NK-92 (cell line): ENCODE results near the gene DIPK1B.

ENCODE experiments used
- DNase-seq: peaks from one replicate; lab custom pipeline; 2025; ENCODE audit not compliant: unreplicated experiment; lab: John Stamatoyannopoulos, UW

The DIPK1B gene

DNA sequence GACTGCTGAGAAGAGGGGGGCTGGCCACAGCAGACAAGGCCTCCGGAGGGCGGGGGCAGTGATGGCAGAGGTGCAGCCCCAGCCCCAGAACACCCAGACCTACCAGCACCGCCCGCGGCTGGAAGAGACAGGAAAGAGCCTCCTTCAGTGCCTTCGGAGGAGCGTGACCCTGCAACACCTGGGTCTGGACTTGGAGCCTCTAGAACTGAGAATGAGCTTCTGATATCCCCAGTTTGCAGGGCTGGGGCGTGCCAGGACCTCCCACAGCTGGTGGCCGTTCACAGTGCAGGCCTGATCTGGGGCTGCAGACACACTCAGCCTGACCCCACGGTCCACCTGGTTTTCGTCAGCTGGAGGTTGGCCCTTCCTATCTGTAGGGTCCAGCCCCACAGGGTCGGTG lies 21.2 kb downstream of the DIPK1B start:
- no peak for DNase-seq

DNA sequence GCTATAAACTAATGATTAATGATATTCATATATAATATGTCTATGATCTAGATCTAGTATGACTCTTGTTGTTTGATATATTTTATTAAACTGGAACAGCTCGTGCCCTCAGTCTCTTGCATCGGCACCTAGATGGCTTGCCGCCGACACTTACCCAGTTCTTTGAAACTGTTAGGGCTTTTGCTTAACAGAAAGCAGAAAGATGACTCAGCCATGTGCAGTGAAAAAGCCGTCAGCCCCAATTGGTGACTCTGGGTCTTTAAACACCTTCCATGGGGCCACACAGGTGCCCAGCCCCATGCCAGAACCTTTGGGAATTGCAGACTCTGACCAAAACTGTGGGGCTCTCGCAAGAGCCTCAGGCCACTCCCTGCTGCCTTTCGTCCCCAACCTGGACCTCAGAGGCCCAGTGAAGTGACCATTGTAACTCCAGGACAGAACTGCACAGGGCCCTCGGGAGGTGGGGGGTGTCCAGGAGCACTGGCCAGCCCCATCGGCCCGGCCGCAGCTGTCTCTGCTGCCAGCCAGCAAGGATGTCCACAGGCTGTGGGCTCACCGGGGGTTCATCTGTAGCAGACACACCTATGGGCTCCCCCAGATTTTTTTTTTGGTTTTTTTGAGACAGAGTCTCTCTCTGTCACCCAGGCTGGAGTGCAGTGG lies 22.6 kb downstream of the DIPK1B start:
- DNase-seq: no peak

DNA sequence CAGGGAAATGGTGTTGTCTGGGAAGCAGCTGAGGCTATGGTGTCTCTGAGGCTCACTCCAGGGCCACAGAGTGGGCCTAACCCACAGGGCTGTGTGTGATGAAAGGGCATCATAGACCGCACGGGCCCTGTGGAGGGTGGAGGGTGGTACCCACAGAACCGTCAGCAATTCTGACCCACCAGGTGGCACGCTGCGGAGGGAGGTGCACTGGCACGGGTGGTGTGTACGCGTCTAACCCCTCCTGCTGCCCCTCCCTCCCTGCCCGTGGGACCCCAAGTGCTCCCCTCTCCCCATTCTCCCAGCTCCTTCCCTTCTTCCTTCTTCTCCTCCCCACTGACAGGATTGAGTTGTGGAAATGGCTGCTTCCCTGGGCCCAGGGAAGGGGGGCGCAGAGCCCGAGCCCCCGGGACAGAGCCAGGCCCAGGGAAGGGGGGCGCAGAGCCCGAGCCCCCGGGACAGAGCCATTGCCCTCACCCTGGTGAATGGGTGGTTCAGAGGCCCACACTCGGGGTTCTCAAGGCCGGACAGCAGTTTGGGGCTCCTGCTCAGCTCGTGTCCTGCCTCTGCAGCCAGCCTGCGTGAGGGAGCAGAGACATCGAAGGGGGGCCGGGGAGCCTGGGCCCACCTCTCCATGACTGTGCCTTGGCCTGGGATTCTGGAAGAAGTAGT lies 23.6 kb downstream of the DIPK1B start:
- no peak for DNase-seq

DNA sequence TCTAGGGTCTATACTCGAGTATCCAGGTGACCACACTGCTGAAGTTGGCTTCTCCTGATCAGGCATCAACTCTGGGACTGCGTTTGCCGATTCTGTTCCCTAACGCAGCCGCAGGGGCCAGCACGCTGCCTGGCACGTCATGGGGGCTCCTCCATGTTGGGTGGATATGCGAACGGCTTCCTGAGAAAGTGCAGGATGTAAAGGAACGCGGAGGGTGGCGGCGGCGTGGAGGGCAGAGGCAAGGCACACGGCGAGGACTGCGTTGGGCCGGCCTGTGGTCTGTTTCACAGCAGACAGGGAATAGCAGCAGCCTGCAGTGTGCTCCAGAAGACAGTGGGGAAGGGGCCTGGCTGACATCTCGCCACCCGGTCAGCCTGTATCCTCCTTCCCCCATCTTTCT lies 26.6 kb downstream of the DIPK1B start:
- DNase-seq: no peak

DNA sequence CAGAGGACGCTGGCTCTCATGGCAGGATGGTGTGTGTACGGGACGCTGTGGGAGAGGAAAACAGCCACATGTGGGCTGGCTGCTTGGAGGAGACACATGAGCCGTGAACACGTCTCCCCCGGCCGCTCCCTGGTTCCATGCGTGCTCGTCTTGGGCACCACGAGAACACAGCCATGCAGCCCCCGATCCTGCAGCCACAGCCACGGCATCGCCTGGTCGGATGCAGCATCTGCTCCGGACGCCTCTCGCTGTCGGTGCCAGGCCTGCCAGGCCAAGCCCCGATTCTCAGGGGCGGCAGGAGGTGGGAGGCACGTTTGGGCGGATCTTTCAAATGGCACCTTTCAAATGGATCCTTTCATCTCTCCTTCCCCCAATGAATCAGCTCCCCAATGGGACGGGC lies 27.1 kb downstream of the DIPK1B start:
- no peak for DNase-seq

DNA sequence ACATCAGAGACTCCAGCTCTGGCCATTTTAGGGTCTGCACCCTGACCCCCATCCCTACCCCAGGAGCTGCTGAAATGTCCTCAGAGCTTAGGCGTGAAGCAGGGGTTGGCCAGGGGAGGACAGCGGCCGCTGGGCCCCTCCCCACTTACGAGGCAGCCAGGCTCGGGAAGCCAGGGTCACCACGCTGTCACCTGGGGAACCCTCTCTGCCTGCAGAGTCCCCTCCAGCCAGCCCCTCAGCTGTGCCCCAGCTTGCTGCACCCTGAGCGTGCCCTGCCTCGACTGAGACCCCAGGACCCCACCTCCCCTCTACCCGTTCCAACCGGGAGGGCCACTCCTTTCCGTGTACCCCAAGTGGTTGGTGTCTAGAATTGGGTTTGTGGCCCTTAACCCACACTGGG lies 27.7 kb downstream of the DIPK1B start:
- no peak for DNase-seq

DNA sequence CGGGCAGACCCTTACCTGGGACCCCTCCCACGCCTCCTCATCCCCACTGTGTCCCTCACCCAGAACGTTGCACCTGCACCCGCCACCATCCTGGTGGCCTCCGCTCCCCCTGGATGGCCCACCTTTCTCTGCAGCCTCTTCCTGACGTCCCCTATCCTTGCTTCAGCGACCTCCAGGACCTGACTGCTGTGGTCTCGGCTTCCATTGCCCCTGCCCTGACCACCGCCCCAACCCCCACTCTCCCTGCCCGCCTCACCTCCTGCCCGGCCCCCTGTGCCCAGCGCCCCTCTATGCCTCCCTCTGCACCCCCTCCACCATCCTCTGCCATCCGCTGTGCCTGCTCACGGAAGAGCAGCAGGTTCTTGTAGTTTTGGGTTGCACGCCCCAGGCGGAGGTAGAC lies 28.1 kb downstream of the DIPK1B start:
- DNase-seq: no peak

DNA sequence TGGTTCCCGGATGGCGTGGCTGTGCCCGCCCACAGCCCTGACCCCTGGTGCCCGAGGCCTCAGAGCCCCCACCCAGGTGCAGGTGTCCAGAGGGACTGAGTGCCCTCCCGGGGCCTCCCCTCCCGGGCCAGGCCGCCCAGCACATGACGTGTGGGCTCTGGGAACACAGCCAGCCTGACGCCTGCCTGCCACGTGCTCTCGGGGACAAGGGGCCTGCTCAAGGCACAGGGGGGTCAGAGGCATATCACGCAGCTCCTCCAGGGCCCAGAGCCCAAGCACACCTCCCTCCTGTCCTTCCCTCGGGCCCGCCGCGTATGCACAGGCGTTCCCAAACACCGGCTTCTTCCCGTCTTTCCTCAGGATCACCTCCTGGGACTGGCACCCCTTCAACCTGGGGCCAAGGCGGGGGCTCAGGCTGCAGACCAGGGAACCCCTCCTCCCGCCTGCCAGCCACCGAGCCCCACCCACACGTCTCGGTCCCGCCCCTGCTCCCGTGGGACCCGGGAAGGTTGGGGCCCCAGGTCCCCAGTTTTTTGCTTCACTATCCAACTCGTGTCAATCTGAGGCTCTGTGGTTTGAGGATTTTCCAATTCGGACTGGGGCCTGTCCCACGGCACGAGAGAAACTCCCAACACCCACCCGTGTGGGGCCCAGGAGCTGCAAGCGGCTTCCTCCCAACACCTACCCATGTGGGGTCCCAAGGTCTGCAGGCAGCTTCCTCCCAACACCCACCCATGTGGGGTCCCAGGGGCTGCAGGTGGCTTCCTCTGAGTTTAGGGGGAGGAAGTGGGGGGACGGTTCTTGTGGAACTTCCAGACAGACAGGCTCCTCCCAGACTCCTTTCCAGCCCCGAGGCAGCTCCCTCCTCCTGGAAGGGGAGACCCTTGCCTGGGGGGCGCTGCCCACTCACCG lies 28.9 kb downstream of the DIPK1B start:
- DNase-seq: no peak

DNA sequence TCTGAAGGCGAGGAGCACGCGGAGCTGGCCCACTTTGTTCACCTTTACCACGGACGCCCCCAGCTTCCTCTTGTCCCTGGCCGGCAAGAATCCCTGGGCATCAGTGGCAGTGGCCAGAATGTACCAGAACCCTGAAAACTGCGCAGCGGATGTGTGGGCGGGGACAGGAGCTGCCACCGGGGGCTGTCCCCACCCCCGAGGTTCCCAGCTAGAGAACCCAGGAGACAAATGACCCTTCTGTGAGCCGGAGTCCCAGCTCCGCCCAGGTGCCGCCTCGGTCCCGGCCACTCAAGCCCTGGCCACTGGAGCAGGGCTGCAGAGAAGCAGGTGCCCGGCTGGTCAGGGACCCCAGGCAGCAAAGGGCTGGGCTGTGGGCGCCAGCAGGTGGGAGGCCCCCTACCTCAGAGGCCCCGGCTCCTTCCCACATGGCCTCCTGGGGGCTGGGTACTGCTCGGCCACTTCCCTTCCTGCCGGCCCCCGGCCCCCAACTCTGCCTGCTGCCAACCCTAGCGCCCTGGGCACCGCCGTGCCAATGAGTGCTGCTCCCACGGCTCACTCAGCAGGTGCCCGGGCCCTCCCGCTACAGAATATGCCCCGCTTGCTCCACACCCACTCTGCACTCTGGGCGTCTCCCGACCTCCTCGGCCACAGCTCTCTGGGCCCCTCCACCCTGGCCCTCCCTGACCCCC lies 29.7 kb downstream of the DIPK1B start:
- DNase-seq: no peak

DNA sequence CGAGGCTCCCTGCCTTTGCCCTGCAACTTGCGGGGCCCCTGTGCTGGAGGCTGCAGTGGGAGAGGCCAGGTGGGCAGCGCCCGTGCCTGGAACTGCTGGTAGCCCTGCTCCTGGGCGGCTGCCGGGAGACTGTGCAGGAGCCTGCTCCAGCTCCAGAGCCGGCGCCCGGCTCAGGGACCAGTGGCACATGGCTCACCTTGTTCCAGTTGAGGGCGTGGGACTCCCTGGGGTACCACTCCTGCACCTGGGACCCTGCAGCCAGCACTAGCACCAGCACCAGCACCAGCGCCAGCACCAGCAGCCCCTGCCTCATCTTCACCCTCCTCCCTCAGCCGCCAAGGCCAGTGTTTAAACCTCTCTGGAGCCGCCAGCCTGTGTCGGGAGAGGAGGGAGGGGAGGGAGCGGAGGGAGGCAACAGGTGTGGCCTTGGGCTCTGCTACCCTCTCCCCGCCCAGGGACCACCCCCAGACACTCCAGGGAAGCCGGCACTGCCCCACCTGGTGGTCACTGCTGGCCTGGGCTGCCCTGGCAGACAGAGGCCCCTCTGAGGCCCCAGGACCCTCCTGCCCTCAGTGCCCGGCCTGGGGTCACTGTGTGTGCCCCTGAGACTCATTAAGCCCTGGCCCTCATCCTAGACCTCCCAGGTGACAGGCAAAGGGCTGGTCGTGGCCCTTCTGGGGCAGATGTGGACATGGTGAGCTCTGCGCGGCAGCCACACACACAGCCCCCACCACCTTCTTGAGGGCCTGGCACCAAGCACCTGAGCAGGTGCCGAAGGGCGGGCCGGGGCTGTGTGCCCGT lies 30.4 kb downstream of the DIPK1B start, which contains the start of gene LCN10:
Gene LCN10, minus strand, starts transcription at position 350 of the 801 bp plus-strand sequence. Its CDS starts 37 bp downstream, at position 313.
- no peak for DNase-seq

DNA sequence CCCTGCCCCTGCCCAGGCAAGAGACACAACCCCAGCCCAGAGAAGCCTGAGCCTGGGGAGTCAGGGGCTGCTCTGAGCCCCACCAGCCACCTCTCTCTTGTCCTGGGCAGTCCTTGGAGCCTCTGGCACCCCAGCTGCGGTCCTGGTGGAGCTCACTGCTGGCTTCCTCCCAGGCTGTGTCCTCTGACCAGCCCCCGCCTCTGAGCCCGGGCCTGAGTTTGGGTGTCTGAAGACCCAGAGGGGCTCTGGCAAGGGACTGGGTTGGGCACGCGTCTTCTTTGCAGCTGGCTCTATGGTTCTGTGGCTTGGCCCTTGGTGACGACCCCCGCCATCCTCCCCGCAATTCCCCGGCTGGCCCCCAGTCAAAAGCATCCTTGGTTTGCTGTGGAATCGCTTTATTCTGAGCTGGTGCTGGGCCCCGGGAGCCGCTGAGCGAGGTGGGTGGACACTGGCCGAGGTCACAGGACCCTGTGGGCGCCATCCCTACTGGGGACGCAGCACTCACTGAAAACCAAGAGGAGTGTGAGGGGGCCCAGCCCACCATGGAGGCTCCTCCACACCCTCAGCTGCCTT lies 31.4 kb downstream of the DIPK1B start:
- no peak for DNase-seq

DNA sequence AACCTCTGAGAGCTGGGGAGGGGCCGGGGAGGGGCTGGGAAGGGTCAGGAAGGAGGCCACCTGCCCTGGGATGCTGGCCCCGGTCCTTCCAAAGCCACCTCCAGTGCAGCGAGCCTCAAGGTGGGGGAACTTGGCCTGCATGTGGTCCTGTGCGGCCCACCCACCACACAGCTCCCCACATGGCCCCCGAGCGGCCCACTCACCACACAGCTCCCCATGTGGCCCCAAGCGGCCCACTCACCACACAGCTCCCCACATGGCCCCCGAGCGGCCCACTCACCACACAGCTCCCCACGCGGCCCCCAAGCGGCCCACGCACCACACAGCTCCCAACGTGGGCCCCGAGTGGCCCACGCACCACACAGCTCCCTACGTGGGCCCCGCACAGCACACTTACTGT lies 32.4 kb downstream of the DIPK1B start:
- DNase-seq: no peak

DNA sequence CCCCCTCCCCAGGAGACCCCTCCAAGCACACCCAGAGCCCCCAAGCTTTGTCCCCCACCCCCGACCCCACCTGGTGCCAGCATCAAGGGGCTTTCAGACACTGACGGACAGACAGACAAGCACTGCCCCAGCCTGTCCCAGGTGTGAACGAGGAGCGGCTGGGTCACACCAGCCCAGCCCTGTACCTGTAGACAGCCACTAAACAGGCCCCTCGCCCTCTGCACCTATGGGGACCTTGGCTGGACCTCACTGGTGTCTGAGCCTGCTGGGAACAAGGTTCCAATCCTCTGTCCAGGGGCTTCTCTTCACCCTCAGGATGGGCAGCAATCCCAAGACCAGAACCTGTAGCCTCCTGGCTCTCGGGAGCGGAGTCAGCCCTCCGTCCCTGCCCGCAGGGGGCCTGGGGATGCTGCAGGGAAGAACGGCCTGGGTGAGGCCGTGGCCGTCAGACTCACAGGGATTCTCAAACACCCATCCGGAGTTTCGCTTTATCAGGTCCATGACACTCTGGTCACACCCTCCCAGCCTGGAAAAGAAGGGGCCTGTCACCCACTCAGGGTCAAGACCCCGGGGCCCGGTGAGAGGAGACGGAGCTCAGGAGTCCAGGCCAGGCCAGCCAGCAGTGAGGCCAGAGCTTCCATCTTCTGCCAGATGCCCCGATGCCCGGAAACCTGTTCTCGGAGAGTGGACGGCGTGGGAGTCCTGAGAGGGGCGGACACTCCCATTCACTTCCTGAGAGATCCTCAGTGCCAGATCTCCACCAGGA lies 33.2 kb downstream of the DIPK1B start:
- no peak for DNase-seq

DNA sequence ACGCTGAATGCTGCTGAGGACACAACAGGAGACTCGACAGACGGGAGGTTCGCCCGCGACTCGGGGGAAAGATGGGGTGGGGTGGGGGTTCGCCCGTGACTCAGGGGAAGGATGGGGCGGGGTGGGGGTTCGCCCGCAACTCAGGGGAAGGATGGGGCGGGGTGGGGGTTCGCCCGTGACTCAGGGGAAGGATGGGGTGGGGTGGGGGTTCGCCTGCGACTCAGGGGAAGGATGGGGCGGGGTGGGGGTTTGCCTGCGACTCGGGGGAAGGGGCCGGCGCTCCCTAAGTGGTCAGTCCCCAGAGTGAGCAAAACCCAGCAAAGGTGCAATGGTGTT lies 33.8 kb downstream of the DIPK1B start:
- DNase-seq: no peak

DNA sequence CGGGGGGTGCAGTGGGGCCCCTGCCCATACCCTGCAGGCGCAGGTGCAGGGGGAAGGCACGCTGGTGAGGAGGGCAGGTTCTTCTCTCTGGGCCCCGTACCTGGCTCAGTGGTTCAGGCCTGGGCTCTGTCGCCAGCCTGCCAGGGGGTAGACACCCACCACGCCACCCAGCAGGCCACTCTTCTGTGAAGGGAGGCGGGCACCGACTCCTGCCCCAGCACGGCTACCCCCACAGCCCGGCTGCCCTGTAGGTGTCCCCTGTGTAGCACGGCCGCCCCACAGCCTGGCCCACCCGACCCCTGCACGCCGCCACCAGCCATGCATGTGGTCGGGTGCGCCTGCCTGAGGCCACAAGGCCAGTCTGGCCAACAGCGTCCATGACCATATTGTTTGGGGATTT lies 34.2 kb downstream of the DIPK1B start:
- DNase-seq: no peak

DNA sequence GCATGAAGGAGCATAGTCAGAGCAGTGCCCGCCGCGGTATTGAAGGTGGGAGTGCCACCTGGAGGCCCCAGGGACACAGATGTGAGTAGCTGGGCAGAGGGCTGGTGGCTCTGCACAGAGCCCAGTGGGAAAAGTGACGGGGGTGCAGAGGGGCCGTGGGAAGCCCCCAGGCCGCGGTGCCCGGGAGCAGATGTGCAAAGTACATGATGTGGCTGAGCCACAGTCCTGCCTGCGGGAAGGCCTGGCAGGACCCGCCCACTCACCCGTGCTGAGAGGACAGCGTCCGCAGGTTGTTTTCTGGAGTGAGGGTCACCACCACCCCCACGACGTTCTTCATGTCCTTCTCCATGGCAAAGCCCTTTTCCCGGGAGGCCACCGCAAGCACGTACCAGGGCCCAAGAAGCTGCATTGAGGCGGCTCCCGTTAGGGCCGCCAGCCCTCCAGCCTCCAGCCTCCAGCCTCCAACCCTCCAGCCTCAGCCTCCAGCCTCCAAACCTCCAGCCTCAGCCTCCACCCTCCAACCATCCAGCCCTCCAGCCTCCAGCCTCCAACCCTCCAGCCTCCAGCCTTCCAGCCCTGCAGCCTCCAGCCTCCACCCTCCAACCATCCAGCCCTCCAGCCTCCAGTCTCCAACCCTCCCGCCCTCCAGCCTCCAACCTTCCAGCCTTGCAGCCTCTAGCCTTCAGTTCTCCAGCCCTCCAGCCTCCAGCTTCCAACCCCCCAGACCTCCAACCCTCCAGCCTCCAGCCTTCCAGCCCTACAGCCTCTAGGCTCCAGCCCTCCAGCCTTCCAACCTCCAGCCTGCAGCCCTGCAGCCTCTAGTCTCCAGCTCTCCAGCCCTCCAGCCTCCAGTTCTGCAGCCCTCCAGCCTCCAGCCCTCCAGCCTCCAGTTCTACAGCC lies 35.0 kb downstream of the DIPK1B start:
- no peak for DNase-seq

DNA sequence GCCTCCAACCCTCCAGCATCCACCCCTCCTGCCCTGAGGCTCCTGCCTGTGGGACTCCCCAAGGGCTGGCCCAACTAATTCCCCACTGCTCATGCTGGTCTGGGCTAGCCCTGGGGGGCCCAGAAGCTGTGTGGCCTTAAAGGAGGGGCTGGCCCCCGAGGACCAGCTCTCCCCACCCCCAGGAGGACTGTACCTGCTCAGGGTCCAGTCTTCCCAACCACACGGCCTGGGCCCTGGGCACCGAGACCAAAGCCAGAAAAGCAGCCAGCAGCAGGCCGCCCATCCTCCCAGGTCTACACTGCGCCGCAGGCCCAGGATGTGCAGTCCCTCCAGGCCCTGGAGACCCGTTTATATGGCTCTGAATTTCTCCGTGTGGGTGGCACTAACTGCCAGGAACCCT lies 35.8 kb downstream of the DIPK1B start, which contains the start of gene LCN6:
Gene LCN6, minus strand, starts transcription at position 325 of the 400 bp plus-strand sequence. Its CDS starts 42 bp downstream, at position 283.
- no peak for DNase-seq
